ENCODE results near the gene ST6GALNAC3.

Gene ST6GALNAC3

GRCh38 chr1:76669624-76670315 is 595.2 kb downstream of the ST6GALNAC3 start:
- DNase-seq: no peak

DNA sequence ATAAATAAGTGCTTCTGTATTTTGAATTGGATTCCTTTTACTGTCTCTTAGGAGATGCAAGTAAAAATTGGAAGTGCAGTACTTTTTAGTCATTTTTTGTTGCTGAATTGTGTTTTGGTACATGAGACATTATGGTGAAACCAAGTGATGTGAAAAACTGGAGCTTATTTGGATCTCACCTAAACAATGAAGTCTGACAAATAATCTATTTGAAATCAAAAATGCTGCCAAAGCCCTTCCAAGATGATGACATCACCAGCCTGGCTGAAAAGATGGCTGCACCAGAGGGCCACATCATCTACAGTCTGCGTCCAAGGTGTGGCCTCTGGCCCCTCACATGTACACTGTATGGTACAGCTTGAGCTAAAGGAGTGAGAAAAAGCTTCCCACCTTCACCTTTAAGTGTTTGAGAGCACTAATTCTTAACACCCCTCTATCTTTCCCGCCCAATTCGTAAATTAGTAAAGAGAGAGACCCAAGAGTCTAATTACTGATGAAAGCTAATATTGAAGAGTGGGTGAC is 600.2 kb downstream of the ST6GALNAC3 start:
- no peak for DNase-seq

GRCh38 chr1:76677416-76678405 is 603.2 kb downstream of the ST6GALNAC3 start:
- no peak for DNase-seq

- no peak for DNase-seq
These were observed 605.1 kb downstream of the ST6GALNAC3 start for GRCh38 chr1:76679534-76680152.

GRCh38 chr1:76680651-76681050 is 606.1 kb downstream of the ST6GALNAC3 start:
- no peak for DNase-seq

DNA sequence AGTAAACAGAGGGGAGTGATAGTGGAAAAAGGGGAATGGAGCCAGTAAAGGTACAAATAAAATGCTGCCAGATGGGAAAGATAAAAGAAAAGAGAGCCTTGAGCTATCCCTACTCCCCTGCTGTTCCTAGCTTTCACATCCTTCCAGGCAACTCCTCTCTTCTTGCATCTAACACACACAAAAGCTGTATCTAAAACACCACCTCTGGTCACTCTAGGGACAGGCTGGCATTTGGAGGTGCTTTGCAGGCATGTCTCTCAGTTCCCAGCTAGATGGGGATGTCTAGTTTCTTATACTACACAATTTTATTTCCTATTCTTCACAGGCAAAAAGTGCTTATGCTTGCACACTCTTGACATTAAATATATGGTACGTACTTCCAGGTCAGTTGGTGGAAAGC is 607.6 kb downstream of the ST6GALNAC3 start:
- DNase-seq: no peak
